Middle frontal gyrus (tissue), 1 donor: ENCODE data around the gene GSTO2.

ENCODE experiments used
- DNase-seq: peaks from one replicate; pipeline ENCODE4 v3.0.0-alpha.2; 2015; ENCODE audit warnings: low spot score; ENCODE audit errors: extremely low spot score

The GSTO2 gene

DNA sequence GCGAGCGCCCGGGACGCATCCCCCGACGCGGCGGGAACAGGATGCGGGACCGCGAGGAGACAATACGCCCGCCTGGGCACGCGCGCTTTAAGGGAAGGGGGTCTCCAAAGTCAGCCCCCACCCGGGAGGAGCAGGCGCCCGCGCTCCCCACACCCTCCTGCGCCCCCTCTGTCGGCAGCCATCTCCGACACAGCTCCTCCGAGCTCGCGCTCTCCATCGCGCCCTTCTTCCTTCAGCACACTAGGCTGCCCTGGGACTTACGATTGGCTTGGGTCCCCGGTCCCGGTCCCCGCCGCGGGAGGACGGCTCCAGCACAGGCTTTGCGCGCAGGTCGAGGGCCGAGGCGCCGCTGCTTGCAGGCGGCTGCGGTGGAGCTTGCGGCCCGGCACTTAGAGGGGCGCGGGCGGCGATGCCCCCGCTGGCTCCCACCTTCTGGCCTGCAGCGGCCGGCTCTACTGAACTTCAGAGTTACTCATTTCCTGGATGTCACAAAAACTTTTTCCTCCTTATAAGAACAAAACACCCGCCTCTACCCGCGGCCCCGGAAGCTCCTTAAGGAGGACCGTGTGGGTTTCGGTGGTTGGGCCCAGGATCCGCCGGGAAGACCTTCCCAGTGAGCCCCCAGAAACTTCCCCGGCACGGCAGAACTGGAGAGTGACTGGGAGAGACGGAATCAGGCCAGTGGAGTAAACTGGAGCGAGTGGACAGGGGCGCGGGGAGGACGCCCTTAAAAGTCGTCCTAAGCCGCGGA, 69.2 kb downstream of the GSTO2 start, which contains the start of gene ITPRIP:
ITPRIP (minus strand) TSS at position 481 of the 751 bp plus-strand sequence. CDS start 22,414 bp downstream, outside the sequence.
- DNase-seq, result no peak

DNA sequence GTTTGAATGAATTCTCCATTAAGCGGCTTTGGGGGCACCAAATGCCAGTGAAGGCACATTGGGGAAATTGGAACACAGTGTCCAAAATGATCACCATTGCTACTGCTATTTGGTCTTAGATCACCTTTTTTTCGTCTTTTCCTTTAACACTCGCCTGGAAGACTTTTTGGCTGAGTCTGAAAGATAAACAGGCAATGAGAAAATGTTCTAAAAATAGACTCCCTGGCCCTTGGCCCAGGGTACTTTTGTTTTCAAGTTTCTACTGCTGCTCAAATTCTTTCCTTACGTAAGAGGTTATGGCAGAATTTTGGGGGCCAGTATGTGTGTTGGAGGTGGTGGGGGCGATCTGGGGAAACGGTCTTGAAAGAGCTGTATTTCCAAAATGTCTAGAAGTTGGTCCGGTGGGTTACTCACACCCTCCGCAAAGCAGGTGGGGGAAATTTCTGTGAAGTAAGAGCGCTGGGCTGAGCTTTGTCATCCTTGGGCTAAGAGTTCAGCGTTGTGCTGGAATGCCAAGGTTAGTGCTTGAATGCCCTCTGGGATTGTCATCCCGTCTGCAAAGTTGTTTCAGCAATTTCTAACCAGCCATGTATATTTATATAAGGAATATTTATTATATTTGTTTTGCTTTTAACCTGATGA, 70.6 kb downstream of the GSTO2 start:
- no peak for DNase-seq

DNA sequence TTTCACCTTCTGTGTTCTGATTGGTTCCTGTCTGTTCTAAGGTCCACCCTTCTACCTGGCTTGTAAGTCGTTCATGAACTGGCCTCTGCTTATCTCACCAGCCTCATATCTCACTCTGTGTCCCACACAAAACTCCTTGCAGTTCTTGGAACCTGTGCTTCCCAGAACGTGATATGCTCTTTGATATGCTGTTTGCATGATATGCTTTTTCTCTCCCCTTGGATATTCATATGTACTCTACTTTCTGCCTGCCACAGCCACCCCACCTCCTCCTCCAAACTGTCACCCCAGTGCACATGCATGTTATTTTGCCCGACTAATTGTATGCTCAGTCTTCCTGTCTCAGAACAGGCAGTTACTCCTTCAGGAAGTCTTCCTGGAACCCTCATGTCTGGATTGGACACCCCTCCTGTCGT, 71.1 kb downstream of the GSTO2 start:
- no peak for DNase-seq

DNA sequence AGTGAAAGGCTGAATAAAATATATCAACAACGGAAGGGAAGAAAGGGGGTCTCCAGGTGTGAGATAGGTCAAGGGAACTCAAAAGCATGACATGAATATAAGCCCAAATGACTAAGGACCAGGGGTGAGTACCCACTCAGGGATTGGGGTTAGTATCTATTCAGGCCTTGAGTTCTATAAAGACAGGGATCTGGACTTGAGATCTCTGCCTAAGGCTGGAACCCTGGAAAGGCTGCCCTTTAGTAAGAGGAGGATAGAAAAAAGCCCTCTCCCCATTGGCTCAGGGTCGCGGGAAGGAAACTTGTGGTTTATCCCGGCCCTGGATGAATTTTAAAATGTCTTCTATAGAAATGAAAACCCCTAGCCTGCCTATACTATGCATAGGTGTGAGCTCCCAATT, 71.7 kb downstream of the GSTO2 start:
- DNase-seq, result no peak

DNA sequence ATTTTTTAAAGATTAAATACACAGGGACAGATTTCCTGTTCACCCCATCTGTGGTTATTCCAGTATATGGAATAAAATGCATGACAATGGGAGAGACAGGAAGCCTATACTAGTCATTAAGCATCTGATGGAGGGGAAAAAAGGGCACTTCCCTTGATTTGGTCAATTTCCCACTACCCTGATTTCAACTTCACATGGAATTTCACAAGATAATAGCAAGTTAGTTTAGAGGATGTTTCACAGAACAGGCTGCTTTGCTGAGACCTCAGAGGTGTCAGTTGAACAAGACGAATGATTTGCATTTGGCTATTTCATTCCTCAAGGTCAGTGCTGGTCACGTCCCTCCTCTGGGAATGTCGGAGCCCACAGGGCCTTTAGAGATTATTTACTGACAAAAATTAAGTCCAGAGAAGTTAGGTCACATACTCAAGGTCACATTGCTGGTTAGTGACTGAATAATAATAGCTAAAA, 74.0 kb downstream of the GSTO2 start:
- no peak for DNase-seq

DNA sequence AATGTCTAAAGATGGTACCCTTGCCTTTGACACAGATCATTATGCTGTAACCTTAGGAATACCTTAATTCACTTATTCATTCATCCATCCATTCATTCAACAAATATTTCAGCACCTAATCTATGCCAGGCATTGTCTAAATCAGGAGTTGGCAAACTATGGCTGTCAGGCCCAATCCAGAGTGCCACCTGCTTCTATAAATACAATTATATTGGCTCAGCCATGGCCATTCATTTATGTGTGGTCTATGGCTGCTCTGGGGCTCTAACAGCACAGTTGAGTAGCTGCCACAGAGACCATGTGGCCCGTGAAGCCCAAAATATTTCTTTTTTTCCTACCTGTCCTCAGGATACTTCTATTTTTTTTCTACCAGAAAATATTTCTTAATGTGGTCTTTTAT, 75.2 kb downstream of the GSTO2 start:
- no peak for DNase-seq

DNA sequence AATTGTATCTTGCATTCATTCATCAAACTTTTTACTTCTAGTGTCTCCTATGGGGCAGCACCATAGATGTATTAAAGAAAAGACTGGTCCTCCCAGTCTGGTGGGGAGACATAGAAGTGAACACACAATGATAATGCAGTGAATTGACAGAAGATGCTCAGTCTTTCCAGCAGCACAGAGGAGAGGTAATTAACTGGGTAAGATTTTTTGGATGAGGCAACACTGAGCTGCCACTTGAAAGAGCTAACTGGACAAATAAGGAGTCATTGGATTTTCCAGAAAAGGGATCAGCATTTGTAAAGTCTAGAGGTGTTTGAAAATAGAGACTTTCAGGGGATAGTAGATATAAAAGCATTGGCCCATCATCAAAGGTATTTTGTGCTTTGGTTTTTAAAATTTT, 76.5 kb downstream of the GSTO2 start:
- no peak for DNase-seq

DNA sequence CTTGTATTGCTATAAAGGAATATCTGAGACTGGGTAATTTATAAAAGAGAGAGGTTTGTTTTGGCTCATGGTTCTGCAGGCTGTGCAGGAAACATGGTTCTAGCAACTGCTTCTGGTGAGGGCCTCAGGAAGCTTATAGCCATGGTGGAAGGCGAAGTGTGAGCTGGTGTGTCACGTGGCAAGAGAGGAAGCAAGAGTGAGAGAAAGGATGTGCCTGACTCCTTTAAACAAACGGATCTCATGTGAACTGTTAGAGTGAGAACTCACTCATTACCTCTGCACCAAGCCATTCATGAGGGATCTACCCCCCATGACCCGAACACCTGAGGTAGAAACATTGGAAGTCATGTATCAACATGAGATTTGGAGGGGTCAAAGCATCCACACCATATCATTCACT, 77.0 kb downstream of the GSTO2 start:
- no peak for DNase-seq

DNA sequence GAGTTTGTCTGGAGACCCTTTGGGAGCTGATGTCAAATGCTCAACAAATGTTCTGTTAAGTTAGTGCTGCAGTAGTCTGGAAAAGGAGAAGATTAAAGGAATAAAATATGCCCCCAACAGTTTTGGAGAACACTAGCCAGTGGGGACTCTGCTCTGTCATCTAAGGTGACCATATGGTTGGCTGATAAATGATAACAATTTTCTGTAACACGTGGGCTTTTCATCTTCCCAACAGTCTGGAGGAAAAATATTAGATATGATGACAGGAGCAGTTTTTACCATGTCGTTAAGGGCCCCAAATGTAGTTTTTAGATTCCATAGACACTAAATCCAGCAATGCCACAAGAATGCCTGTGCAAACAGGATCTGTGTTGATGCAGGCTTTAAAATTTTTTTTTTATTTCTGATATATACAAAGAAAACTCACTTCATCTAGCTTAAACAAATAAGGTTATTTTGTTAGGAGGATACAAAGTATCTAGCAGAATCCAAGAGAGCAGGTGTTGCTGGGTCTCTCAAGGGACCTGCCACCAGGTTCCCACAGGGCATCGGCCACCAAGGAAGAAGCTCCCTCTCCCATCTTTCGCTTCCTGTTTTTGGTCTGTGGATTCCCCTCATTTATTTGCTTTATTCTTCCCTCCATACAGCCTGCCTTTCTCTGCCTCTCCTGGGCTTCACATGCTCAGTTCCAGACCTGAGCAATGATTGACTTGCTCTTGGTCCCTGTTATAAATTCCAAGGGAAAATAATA, 78.5 kb downstream of the GSTO2 start:
- DNase-seq, result no peak

DNA sequence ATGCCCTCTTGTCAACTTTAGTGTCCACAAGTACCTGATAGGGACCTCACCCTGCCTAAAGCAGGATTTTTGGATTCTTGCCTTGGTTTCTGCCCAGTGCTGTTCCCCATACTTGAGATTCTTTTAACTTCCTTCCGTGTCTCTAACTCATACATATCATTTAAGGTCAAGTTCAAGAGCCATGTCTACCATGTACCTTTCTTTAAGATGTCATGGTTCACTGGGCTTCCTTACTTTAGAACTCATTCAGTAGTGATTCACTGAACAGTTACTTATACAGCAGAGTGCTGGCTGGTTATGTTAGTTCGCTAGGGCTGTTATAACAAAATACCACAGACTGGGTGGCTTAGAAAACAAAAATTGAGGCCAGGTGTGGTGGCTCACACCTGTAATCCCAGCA, 79.6 kb downstream of the GSTO2 start:
- DNase-seq, result no peak

DNA sequence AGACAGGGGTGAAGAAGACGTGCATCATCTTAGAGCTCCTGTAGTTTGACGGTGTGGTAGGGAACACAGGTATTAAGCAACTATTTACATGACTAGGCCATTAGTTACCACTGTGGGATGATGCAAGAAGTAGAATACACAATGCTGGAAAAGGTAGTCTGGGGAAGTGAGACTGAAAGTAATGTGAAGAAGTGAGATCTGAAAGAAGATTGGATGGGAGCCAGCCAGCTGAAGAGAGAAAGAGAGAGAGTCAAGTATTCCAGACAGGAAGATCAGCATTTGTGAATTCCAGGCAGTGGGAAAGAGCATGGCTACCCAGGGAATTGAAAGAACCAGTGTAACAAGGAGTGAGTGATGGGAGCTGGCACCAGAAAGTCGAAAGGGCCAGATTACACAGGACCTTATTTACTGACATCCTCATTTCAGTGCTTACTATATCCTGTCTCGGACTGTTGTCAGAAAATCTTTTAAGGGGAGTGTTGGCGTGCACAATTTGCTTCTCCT, 80.7 kb downstream of the GSTO2 start:
- no peak for DNase-seq

DNA sequence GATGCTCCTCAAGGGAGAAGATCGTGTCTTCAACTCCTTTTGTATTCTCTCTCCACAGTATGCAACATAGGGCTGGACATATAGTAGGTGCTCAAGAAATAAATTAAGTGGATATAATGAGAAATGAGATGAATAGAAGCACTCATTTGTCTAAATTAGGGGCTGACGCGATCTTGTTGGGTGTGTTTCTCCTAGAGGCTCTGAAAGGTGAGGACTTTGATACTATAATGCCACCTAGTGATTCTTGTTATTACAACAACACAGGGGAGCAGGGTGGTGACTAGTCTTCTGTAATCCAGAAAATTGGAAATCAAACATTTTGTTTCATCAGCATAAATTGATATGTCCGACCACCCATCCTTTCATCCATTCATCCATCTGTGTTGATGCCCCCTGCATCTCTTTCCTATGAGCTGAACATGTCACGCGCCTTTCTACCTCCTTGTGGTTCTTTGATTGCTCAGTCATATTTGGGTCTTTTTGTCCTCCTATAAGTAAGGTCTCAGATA, 81.2 kb downstream of the GSTO2 start:
- DNase-seq, result no peak

DNA sequence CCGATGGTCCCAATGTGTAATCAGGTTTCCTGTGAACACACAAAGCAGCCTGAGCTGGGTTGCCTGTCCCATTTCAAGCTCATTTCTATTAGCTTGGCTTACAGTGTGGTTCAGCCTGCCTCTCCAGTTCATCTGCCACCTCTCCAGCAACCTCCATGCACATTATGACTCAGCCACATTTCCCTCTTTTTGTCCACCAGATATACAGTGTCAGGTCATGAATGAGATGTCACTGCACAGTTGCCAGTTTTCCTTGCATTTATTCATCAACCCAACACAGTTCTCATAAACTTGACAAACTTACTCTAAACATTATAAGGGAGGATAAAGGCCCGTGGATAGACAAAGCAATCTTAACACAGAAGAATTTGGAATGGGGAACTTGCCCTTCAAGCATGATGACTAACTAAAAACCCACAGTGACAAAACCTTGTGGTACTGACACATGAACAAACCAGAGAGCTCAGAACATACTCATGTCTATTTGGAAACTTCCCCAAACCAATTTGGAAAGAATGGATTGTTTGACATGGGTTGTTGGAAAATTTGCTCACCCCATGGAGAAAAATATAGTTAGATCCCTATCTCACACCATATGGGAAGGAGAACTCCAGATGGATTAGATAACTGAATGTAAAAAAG, 82.2 kb downstream of the GSTO2 start:
- DNase-seq, result no peak

DNA sequence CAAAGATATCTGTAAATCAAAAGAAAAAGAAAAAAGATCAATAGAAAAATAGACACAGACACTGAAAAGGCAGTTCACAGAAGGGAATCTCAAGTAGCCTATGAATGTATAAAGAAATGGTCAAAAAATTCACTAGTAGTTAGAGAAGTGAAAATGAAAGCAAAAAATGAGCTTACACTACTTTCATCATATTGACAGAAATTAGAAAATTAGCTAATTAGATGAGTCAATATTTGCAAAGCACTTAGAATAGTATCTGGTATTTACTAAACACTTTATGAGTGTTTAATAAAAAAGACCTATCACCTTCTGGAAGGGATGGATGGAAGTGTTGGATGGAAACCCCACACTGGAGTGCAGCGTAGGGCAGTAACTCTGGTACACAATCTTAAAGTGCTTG, 82.9 kb downstream of the GSTO2 start:
- DNase-seq, result no peak

DNA sequence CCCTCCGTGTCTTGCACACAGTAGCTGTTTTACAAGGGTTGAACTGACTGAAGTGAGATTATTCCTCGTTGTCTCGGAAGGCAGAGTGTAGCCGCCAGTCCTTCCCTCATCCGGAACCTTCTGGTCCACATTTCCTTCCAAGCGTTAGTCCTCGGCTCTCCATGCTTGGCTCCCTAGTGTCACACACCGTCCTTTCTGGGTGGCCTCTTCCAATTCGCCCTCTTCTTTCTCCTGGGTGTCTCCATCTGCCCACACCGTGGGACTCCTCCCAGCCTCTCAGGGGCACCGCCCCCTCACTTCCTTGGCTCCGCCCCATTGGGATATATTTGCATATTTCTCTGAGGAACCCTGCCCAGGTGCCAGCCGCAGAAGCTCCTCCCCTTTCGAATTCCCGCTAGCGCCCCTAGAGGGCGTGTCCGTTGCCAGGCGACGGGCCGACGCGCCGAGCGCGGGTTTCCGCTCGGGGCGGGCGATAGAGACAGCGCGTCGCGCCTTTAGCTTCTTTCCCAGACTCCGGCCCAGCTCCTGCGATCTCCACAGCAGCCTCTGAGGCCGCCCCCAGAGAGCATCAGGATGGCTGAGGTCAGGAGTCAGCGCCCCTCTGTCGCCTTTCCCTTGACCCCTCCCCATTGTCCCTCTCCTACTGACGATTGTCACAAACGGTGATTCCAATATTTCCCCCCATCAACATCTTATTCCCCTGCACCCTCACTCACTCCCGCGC, 84.5 kb downstream of the GSTO2 start, which contains the start of gene CFAP58:
CFAP58 (plus strand) TSS at position 509 of the 724 bp plus-strand sequence; CDS start at position 574, 65 bp downstream.
- DNase-seq, result peak; percentile 76
